Activated CD8-positive, alpha-beta memory T cell treated with anti-CD3 and anti-CD28 coated beads for 36 hours (primary cell): ENCODE data around the gene PTCH1. TPM values are rescaled to one million over a fixed set of nuclear protein-coding genes. Genes with fewer than 3 reads are reported as not detected.

ENCODE experiments used
- CTCF ChIA-PET: fragments of 350-600 bp; sonication (Branson Sonifier 250); formaldehyde crosslinking; loops from one replicate; lab custom pipeline; 2021; ENCODE audit warnings: antibody characterized with exemption; lab: Charles Lee
- POLR2A ChIA-PET: fragments of 350-600 bp; sonication (Branson Sonifier 250); formaldehyde crosslinking; loops from one replicate; lab custom pipeline; 2021; ENCODE audit warnings: antibody characterized with exemption; lab: Charles Lee
- total RNA-seq, 2 experiments: library from RNA; stranded (reverse); gene quantifications; one replicate each; pipeline ENCODE4 v1.2.3, GENCODE V29; 2021

The PTCH1 gene
- total RNA-seq, 2 experiments from 2014 or later, result 9.1 to 10.8 TPM

DNA sequence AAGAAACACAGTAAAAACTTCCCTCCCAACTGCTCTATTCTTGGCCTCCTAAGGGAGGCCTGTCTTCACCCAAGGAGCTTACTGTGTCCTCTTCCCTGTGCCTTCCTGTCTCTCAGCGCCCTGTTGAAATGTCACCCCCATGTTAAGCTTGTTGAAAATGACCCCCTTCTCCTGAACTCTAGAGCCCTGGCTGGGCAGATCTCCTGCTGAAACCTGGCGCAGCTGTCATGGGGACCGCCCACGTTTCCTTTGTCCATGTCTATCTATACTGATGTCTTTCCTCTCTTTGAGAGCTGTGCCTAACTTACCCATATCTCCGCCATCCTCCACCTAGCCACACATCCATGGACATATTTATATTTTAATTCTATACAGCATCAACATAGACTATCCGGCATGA is 33.3 kb downstream of the PTCH1 start:
- ChIA-PET POLR2A (no interaction called here), CTCF (interaction anchor here (0.7 kb wide), 1 partner anchor 235 kb away, joined by 4 read pairs; no protein-coding TSS in a partner anchor)

GRCh38 chr9:95482621-95483020 is 34.1 kb downstream of the PTCH1 start:
- ChIA-PET CTCF (no interaction called here), POLR2A (no interaction called here)

DNA sequence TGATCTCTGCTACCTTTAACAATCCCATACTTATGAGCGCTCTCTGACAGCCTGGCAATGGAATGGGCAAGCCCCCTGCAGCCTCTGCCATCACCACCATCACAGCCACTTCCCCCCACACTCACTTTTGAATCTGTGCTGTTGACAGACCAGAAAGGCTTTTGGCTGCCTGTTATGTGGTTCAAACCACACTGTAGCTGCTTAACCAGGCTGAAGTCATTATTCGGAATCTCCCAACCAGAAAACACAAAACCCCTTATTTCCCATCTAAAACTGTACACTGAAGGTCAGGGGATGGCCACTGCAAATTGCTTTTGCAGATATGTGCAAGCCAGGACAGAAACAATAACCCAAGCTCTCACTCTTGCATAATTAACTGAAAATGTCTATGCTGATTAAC is 35.8 kb downstream of the PTCH1 start:
- CTCF ChIA-PET, result no interaction called here

GRCh38 chr9:95480346-95480745 is 36.4 kb downstream of the PTCH1 start:
- ChIA-PET CTCF (no interaction called here), POLR2A (interaction anchor here (0.6 kb wide), 1 partner anchor 26 kb away, joined by 3 read pairs; no protein-coding TSS in a partner anchor)

More for the DNA sequence above, 35.8 kb downstream of the PTCH1 start:
- POLR2A ChIA-PET, result interaction anchor here (0.6 kb wide), 1 partner anchor 26 kb away, joined by 3 read pairs; no protein-coding TSS in a partner anchor

- ChIA-PET CTCF (no interaction called here), POLR2A (no interaction called here)
These were observed 37.4 kb downstream of the PTCH1 start for GRCh38 chr9:95479330-95479729.

GRCh38 chr9:95478335-95478734 is 38.4 kb downstream of the PTCH1 start:
- POLR2A ChIA-PET, result no interaction called here

DNA sequence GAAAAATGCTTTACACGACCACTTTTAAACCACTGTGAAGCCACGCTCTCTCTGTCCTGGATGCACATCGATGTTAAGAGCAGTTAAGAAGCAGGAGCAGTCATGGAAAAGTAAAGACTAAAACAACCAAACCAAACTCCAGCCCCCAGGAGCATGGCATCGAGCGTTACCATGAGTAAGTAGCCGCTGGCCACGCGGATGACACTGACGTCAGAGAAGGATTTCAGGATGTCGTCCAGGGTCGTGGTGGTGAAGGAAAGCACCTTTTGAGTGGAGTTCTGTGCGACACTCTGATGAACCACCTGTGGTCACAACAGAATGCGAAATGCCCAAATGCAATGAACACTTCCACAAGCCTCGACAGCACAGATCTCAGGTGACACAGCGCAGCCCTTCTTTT is 38.9 kb downstream of the PTCH1 start:
- ChIA-PET CTCF (no interaction called here), POLR2A (no interaction called here)

More at GRCh38 chr9:95478335-95478734, 38.4 kb downstream of the PTCH1 start:
- CTCF ChIA-PET, result no interaction called here

DNA sequence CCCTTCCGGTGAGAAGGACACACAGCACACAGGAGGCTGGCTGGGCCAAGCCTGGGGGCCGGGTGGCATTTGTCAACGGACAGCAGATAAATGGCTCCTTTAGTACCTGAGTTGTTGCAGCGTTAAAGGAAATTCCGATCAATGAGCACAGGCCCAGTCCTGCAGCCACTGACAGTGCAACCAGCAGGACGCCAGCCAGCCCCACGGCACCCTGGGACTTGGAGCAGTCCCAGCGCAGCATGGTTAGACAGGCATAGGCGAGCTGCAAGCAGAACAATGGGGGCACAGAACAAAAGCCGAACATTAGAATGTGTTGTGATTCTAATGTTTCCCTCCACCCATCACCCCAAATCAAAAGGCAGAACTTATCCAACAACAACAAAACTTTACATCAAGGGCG is 39.3 kb downstream of the PTCH1 start:
- ChIA-PET CTCF (no interaction called here), POLR2A (no interaction called here)

- CTCF ChIA-PET, result no interaction called here
- POLR2A ChIA-PET, result no interaction called here
These were observed 48.0 kb downstream of the PTCH1 start for GRCh38 chr9:95468791-95469190.

GRCh38 chr9:95465115-95465514 is 51.7 kb downstream of the PTCH1 start:
- CTCF ChIA-PET, result no interaction called here
- POLR2A ChIA-PET, result no interaction called here

- ChIA-PET POLR2A (interaction anchor here (0.9 to 1.8 kb wide), 2 partner anchors 31 to 43 kb away, joined by 3 to 13 read pairs; no protein-coding TSS in a partner anchor), CTCF (interaction anchor here (0.6 to 1.4 kb wide), 2 partner anchors 54 to 754 kb away, joined by 3 read pairs; partner anchors contain the start of gene PTCH1)
These were observed 53.4 kb downstream of the PTCH1 start for GRCh38 chr9:95463148-95464060.

DNA sequence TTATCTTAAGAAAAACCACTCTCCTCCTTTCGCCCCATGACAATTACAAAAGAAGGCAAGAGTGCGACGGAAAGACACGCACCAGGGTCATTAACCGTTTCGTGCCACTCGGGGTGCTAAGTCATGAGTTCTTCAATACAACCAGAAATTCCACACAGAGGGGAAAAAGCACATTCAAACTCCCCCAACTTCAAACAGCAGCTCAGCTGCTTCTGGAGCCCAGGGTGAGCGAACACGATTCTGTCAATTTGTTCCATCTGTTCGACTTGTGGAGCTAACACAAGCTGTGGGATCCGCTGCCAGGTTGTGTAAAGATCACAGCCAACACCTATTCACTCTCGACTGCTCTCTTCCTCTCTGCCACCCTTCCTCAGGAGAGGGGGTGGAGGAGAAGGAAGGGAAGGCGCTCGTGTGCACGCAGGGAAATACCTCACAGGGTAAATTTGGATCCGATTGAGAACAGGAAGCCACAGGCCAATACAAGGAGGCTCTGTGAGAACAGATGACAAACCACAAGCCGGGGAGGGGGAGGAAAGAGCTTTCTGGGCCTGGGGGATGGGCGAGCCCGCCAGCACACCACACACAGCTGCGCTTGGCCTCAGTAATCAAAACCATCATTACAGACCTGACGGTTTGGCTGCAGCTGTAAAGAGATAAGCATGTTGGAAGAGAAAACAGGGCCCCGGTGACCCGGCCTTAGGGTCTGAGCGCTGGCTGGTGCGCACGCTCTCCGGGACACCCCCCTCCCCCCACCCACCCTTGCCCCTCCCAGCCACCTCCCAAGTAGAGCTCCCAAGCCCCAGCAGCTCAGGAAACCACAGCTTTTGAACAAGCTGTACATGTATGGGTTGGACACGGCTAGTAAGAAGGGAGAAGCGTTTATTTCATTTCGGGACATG is 54.3 kb downstream of the PTCH1 start:
- CTCF ChIA-PET, result interaction anchor here (0.6 to 1.4 kb wide), 2 partner anchors 54 to 755 kb away, joined by 3 read pairs; partner anchors contain the start of gene PTCH1
- POLR2A ChIA-PET, result interaction anchor here (0.9 to 1.8 kb wide), 2 partner anchors 32 to 44 kb away, joined by 3 to 13 read pairs; no protein-coding TSS in a partner anchor

- POLR2A ChIA-PET, result interaction anchor here (1.8 kb wide), 1 partner anchor 33 kb away, joined by 13 read pairs; no protein-coding TSS in a partner anchor
- CTCF ChIA-PET, result interaction anchor here (1.4 kb wide), 1 partner anchor 55 kb away, joined by 3 read pairs; the partner anchor contains the start of gene PTCH1
These were observed 55.1 kb downstream of the PTCH1 start for GRCh38 chr9:95461448-95462248.

DNA sequence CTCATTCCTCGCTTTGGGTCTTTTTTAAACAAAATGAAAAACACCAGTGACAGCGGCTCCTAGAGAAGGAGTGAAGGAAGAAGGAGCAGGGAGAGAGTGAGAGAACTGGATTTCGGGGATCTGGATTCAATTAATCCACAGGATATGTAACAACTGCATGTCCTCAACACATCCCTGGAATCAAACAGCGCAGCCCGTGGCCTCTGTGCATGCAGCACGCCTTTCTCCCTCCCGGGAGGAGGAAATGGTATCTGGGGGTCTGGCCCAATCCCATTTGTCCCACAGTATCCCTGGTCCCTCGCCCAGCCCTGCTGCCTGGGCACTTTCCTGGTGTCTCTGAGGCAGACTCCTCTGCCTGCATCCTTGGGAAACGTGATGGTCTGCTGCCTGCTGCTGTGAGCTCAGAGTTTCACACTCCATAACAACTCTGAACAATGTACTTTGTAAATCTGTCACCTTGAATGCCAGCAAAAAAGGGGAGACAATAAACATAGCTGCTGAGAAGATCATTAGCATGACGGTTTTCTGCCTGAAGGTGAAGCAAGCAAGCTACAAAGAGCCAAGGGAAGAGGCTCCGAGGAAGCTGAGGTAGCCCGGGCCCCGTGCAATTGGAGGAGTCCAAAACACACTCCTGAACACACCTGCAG is 56.1 kb downstream of the PTCH1 start:
- ChIA-PET POLR2A (no interaction called here), CTCF (no interaction called here)

GRCh38 chr9:95459851-95460517 is 56.8 kb downstream of the PTCH1 start:
- ChIA-PET CTCF (no interaction called here), POLR2A (no interaction called here)

DNA sequence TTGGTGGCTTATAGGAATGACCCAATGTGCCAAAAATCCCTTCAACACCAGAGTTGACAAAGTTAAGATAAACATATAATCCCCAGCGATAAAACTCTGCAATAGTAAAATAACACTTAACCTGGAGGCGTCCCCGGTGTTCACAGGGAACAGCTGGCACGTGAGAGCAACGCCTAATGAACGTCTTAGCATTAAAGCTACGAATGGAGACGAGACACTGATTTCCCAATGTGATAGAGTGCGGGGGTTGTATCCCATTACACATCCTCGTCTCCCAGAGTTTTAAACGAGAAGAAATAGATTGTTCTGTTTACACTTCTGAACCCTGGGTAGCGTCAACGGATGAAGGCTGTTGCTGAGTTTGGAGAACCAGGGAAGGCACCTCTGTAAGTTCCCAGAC is 57.6 kb downstream of the PTCH1 start:
- POLR2A ChIA-PET, result no interaction called here

GRCh38 chr9:95458666-95459065 is 58.1 kb downstream of the PTCH1 start:
- ChIA-PET POLR2A (no interaction called here), CTCF (no interaction called here)

More for the DNA sequence above, 57.6 kb downstream of the PTCH1 start:
- CTCF ChIA-PET, result no interaction called here

GRCh38 chr9:95457769-95458168 is 59.0 kb downstream of the PTCH1 start:
- ChIA-PET POLR2A (no interaction called here), CTCF (no interaction called here)
